Left renal pelvis (tissue), 4 donors: ENCODE data around the gene LGALS3BP. TPM values are rescaled to one million over a fixed set of nuclear protein-coding genes. Genes with fewer than 3 reads are reported as not detected.
"Not testable (repeated sequence)": the region's sequence is repeated elsewhere in the genome, so short reads cannot be mapped to it uniquely, and the experiment has no call there.

ENCODE experiments used
- DNase-seq, 4 donors: peaks; one replicate each; pipeline ENCODE4 v3.0.0-alpha.2; 2013; ENCODE audit warnings: low read depth in 4 of 4, low spot score in 3 of 4
- polyA plus RNA-seq, 4 donors: library from polyadenylated mRNA; unstranded; fragments of 120-200 nt; gene quantifications; one replicate each; pipeline ENCODE4 v1.2.1, GENCODE V29; 2013; ENCODE audit not compliant: insufficient read length in 4 of 4

LGALS3BP gene
- polyA plus RNA-seq, 4 donors: 102 to 228 (median 160) TPM

DNA sequence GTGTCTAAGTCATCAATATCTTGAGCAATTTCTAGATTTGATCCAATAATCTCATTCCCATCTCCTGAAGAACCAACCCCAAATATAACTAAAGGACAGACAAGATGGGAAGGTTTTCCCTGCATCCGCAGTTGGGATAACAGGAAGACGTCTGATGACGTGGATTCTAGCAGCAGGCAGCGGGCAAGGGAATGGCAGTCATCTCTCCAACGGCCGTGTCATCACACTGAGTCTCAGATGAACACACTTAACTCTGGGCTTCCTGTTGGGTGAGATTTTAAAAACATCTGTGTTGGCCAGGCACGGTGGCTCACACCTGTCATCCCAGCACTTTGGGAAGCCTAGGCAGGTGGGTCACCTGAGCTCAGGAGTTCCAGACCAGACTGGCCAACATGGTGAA, 33.6 kb downstream of the LGALS3BP start:
- no peak for DNase-seq

DNA sequence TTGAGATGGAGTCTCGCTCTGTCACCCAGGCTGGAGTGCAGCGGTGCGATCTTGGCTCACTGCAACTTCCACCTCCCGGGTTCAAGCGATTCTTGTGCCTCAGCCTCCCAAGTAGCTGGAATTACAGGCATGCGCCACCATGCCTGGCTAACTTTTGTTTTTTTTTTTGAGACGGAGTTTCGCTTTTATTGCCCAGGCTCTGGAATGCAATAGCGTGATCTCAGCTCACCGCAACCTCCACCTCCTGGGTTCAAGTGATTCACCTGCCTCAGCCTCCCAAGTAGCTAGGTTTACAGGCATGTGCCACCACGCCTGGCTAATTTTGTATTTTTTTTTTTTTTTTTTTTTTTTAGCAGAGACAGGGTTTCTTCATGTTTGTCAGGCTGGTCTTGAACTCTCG, 34.3 kb downstream of the LGALS3BP start:
- not testable (repeated sequence) for DNase-seq

DNA sequence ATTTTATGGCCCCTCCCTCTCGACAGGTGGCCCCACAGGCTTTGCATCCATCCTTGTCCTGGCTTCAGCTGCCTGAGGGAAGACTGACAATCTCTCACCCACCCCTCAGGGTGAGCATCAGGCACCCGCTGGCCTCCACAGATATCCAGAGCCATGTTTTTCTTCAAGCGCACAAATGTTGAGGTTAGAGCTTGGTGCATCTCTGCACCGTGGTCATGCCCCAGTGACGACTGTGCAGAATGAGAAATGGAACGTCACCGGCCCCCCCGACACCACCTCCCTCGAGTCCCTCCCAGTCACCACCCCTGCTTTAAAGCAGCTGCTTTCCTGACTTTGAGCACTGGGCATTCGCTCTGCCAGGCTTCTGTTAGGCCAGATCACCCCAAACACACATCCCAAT, 34.8 kb downstream of the LGALS3BP start:
- no peak for DNase-seq

DNA sequence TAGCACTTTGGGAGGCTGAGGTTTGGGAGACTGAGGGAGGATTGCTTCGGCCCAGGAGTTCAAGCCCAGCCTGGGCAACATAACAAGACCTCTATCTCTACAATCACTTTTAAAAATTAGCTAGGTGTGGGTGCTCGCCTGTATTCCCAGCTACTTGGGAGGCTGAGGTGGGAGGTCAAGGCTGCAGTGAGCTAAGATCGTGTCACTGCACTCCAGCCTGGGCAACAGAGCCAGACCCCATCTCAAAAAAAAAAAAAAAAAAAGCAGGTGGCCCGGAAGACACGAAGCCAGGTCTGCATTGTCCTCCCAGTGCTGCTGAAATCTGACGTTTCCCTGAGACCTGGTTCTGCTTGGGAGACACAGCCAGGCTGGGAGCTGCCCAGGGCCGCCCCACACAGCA, 35.7 kb downstream of the LGALS3BP start:
- no peak for DNase-seq

DNA sequence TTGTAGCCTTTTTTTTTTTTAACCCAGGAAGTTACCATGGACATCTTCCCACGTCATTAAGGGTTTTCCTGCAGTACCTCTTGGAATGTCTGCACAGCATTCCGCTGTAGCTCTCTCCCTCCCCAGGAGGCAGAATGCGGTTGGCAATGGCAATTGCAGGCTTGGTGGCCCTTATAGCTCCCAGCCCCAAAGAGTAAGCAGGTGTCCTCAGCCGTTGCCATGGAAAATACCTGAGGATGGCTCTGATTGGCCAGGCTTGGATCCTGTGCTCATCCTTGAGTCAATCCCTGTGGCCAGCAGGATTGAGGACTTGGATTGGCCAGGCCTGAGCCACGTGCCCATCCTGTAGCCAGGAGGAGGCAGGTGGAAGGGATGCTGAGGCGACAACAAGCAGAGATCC, 39.0 kb downstream of the LGALS3BP start:
- DNase-seq: no peak

GRCh38 chr17:78940258-78940657, 39.5 kb downstream of the LGALS3BP start:
- no peak for DNase-seq

- no peak for DNase-seq
Measured at GRCh38 chr17:78939615-78940014, 40.1 kb downstream of the LGALS3BP start.

DNA sequence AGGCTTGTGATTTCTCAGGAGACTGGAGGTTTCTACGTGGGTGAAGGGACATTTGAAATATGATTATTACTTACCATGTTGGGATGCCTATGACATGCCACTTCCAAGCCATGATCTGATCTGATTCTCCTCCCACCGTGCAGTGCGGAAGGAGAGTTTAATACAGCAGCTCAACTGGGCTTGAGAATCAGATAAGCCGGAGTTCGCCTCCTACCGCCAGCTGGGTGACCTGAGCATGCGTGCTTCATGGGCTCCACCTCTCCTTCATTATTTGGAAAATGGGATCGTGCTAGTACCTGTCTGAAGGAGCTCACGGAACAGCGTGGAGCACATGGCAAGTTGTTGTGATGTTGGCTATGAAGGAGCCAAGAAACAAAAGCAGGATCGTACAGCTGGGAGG, 42.2 kb downstream of the LGALS3BP start:
- DNase-seq: no peak

- no peak for DNase-seq
Measured at GRCh38 chr17:78935419-78936323, 44.1 kb downstream of the LGALS3BP start.

GRCh38 chr17:78934681-78935418, 44.9 kb downstream of the LGALS3BP start:
- DNase-seq: no peak

DNA sequence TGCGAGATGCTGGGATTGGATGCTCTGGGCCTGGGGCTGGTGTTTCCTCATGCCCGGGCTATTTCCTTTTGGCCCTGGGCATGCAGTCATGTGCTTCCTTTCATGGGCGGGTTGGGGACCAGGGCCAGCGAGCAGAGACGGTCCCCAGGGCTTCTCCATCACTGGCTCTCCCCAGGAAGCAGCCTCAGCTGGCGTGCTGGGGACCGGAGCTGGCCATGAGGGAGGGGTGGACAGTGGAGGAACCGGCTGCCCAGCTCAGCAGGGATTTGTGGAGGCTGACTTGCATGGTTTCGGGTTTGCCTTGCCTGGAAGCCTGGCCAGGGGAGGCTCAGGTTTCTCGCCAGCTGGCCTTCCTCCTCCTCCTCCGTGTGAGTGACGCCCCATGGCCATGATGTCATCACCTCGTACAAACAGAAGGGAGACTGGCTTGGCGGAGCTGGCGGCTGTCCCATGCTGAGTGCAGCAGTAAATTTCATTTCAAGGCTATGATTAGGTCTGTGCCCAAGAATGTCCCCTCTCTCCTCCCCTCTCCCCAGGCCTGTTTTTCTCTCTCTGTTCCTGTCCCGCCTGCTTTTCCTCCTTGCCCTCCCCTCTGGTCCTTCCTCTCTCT, 45.7 kb downstream of the LGALS3BP start:
- DNase-seq: peak in 3 of 4 donors; percentile 74 to 89 (median 83)

DNA sequence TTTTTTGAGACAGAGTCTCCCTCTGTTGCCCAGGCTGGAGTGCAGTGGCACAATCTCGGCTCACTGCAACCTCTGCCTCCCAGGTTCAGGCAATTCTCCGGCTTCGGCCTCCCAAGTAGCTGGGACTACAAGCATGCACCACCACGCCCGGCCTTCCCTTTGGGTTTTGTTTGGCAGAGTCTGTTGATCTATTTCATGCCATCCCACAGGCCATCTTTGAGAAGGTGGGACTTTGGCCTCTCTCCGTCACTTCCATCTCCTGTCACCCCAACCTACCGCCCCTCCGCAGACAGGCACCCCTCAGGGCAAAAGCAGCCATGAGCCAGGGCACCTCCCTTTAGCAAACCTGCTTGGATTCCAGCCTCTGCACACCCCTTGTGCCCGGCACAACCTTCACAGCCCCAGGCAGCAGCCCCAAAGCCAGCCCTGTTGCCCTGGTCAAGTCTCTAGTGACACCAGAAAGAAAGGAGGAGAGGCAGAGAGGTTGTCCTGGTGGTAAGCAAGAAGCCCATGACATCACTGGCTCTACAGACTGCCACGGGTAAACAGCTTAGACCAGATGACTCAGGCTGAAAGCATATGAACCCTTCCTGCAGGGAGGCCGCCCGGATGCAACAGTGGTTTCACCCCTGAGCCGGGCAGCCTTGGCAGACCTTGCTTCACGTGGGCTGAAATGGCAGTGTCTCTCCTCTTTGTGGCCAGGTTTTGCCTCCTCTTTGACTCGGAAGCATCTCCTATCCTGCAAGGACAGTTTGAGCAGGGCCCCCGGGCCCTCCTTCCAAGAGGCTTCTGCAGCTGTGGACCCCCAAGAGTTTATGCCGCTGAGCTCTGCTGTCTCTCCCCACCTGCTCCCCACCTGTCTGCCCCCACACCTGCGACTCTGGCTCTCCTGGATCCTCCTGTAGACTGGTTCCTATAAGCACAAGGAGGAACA, 46.4 kb downstream of the LGALS3BP start:
- DNase-seq: no peak

DNA sequence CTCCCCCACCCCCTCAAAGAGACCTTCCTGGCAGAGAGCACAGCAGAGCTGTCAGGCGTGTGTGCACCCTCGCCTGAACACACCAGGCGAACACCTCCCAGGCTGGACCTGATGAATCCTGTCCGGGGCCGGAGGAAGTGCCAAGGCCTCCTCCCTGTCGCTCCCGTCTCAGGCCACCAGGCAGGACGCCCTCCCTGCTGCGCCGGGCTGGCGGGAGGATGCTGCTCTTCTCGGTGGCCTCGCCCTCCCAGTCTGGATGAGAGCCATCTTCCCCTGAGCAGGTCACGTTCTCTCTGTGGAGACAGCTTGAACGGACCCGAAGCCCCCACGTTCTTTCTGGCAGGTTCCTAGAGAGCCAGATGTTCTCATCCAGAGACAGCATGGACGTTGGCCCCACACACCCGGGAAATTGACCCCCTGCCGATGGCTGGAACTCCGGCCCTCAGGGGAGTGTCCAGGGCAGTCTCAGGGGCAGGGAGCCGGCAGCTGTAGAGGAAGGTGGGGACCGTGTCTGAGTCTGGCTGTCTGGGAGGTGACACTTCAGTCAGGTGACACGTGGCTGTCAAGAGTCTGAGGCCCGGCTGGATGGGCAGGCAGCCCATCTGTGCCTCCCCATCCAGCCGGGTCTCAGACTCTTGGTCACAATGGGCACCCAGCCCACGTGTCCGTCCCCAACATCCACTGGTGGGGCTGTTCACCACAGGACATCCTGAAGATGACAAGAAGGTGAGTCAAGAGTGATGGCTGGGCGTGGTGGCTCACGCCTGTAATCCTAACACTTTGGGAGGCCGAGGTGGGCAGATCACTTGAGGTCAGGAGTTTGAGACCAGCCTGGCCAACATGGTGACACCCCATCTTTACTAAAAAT, 49.6 kb downstream of the LGALS3BP start:
- DNase-seq: no peak

DNA sequence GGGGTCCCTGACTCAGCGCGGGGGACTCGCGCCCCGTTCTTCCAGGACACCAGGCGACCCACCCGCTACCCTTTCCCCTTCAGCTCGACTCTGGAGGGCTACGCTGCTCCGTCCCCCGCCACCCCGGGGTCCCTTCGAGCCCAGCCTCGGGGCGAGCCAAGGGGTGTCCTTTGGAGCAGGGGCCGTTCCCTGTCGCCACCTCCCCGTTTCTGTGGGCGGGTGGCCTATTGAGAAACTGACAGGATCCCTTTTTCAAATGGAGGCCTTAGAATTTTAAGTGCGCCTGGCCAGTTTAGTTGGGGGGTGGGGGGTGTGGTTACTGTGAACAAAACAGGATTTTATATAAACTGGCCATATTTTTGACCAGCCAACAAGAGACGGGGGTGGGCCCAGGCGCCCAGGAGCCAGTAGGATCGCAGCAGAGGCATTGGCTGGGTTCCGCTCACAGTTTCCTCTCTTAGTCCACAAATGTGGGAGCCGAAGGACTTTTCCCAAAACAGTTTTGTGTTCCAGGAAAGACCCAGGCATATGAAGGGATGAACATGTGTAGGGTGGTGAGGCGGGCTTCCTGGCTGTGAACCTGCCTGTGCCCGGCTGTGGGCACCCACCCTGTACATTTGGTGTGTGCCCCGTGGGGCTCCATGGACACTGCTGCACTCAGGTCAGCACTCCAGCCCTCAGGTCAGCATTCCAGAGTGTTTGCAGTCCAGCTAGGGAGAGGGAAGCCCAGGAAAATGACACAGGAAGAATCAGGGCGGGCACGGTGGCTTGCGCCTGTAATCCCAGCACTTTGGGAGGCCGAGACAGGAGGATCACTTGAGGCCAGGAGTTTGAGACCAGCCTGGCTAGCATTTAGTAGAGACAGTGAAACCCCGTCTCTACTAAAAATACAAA, 53.8 kb downstream of the LGALS3BP start:
- no peak for DNase-seq

DNA sequence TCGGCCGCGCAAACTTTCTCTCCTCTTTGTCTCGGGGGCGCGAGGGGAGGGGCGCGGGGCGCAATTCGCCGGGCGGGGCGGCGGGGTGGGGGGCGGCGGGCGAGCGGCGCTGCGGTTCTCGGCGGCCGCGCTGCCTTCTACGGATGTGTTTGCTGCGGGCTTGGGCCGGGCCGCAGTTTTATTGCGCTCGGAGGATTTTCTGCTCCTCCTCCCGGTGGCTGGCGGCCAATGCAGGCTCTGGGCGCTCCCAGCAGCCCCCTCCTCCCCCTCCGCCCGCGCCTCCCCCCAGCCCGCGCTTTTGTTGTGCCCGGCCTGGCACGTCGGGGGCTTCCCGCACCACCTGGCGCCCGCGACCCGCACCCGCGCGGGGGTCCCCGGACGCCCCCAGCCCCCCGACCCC, 54.5 kb downstream of the LGALS3BP start, which contains the start of gene TIMP2:
Gene TIMP2, minus strand, starts transcription at position 154 of the 400 bp plus-strand sequence. CDS start 299 bp downstream, outside the sequence.
- DNase-seq: peak in 3 of 4 donors; percentile 77 to 84 (median 80)

- DNase-seq: no peak
Measured at GRCh38 chr17:78924481-78925151, 55.1 kb downstream of the LGALS3BP start.

- no peak for DNase-seq
Measured at GRCh38 chr17:78923660-78924453, 55.9 kb downstream of the LGALS3BP start.
